Vagina (tissue), 2 donors: ENCODE results near the gene NKG7. TPM values are rescaled to one million over a fixed set of nuclear protein-coding genes. Genes with fewer than 3 reads are reported as not detected.

Source experiments
- DNase-seq, 2 donors: peaks; one replicate each; pipeline ENCODE4 v3.0.0-alpha.2; 2017; ENCODE audit errors: extremely low spot score in 2 of 2
- H3K27ac ChIP-seq: fragments of 200-600 bp; sonication (generic); one replicate; pipeline ENCODE4 v1.5.1; 2019
- H3K27me3 ChIP-seq: fragments of 200-600 bp; sonication (generic); one replicate; pipeline ENCODE4 v1.5.1; 2019
- H3K36me3 ChIP-seq, 2 donors: fragments of 200-600 bp; sonication (generic); one replicate each; pipeline ENCODE4 v1.5.1; 2017 to 2019
- H3K4me1 ChIP-seq: fragments of 200-600 bp; sonication (generic); one replicate; pipeline ENCODE4 v1.5.1; 2019
- H3K4me3 ChIP-seq, 2 donors: fragments of 200-600 bp; sonication (generic); 1 replicate in 1 of 2; 2 replicates in 1 of 2; pipeline ENCODE4 v1.5.1; 2016 to 2019
- H3K9me3 ChIP-seq: fragments of 200-600 bp; sonication (generic); one replicate; pipeline ENCODE4 v1.5.1; 2019
- CTCF ChIP-seq, 3 experiments: fragments of 450-650 bp in 2 of 3; fragments of 200-600 bp in 1 of 3; sonication (generic) in 1 of 3; IDR thresholded peaks; one replicate each; pipeline ENCODE4 v1.5.1; 2017 to 2019; ENCODE audit warnings: antibody characterized with exemption in 3 of 3, mild to moderate bottlenecking in 2 of 3, moderate library complexity in 2 of 3
- POLR2A ChIP-seq, 2 donors: fragments of 450-650 bp; IDR thresholded peaks; one replicate each; pipeline ENCODE4 v1.6.1; 2017; ENCODE audit warnings: antibody characterized with exemption in 2 of 2, mild to moderate bottlenecking in 2 of 2, moderate library complexity in 2 of 2
- POLR2AphosphoS5 ChIP-seq, 2 donors: sonication (generic); formaldehyde crosslinking; IDR thresholded peaks; one replicate each; pipeline ENCODE4 v1.9.0; 2017; ENCODE audit warnings: antibody characterized with exemption in 2 of 2, mild to moderate bottlenecking in 2 of 2, low read depth in 1 of 2; ENCODE audit not compliant: insufficient read depth in 1 of 2
- intact Hi-C: fragments of 100-400 bp; cut with DNase I; formaldehyde crosslinking; loops from one replicate; pipeline ENCODE4 v1.15.1; 2023
- total RNA-seq: library from RNA; depleted of rRNA; stranded (reverse); fragments of >200 nt; gene quantifications from one replicate; pipeline ENCODE4 v1.2.3, GENCODE V29; 2016

NKG7 gene
- total RNA-seq, 1 donor from 2014 or later, result 3.4 TPM

GRCh38 chr19:51359294-51359693 is 13.2 kb downstream of the NKG7 start:
- Histone ChIP-seq H3K27ac (peak overlapping the region; percentile 79), H3K4me1 (peaks cover 38% of the 10 kb centered on the region), H3K9me3 (no peaks in the 10 kb centered on the region), H3K36me3 (no peaks in the 10 kb centered on the region), H3K4me3 (no peak overlapping the region), H3K27me3 (no peaks in the 10 kb centered on the region)
- TF ChIP-seq POLR2AphosphoS5 (IDR thresholded peaks at IDR 0.05; ENCODE audit: insufficient read depth in 1 of 2, low read depth in 1 of 2), result peak in 1 of 2 donors; percentile 65
- TF ChIP-seq POLR2A (IDR thresholded peaks at IDR 0.05), result no peak
- DNase-seq, result no peak
- intact Hi-C loops, result no loop called here

DNA sequence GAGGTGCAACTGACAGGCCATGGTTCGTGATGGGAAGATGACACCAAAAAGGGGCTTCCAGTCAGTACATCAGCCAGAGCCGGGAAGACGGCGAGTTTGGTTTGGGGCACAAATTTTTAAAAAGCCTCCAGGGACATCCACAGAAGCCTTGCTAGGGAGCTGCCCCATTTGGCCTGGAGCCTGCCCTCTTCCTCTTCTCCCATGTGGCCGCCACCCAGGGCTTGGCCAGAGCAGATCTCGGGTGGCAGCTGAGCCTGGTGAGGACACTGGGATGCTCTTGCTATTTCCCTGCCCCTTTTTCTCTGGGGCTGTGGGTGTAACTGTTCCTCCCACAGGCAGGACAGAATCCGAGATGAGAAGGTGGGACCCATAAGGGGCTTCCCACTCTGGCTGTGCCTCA is 14.5 kb downstream of the NKG7 start:
- Histone ChIP-seq H3K27ac (no peak overlapping the region), H3K4me3 (no peak overlapping the region), H3K27me3 (no peaks in the 10 kb centered on the region), H3K4me1 (peaks cover 30% of the 10 kb centered on the region), H3K36me3 (no peaks in the 10 kb centered on the region), H3K9me3 (no peaks in the 10 kb centered on the region)
- DNase-seq, result no peak
- intact Hi-C loops, result no loop called here
- TF ChIP-seq POLR2A (IDR thresholded peaks at IDR 0.05) (no peak), CTCF (IDR thresholded peaks at IDR 0.05) (no peak), POLR2AphosphoS5 (IDR thresholded peaks at IDR 0.05; ENCODE audit: insufficient read depth in 1 of 2, low read depth in 1 of 2) (no peak)

GRCh38 chr19:51356159-51356801 is 16.2 kb downstream of the NKG7 start:
- no peak for DNase-seq
- no peak overlapping the region for H3K4me3 ChIP-seq
- H3K27me3 ChIP-seq, result no peaks in the 10 kb centered on the region
- no peaks in the 10 kb centered on the region for H3K9me3 ChIP-seq
- no peaks in the 10 kb centered on the region for H3K36me3 ChIP-seq
- H3K4me1 ChIP-seq, result peaks cover 22% of the 10 kb centered on the region
- intact Hi-C loops, result no loop called here
- H3K27ac ChIP-seq, result no peak overlapping the region
- TF ChIP-seq POLR2AphosphoS5 (IDR thresholded peaks at IDR 0.05; ENCODE audit: insufficient read depth in 1 of 2, low read depth in 1 of 2), result no peak
- TF ChIP-seq POLR2A (IDR thresholded peaks at IDR 0.05), result no peak
- no peak for TF ChIP-seq CTCF (IDR thresholded peaks at IDR 0.05)

DNA sequence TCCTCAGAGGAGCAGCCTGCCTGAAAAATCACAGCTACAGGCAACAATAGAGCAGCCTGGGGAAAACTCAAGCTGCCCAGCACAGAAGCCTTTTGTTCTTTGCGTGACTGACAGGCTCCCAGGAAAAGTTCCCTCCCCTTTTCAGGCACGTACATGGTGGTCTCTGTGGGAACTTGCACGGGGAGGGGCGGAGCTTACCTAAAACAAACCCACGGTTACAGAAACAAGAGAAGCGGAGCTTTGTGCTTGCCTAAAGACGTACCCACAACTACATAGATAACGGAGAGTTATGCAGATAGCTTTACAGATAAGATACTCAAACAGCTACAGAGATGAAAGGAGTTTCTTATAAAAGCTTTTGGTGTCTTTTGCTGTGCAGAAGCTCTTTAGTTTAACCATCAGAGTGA is 17.7 kb downstream of the NKG7 start:
- DNase-seq, result no peak
- Histone ChIP-seq H3K27ac (no peak overlapping the region), H3K36me3 (no peaks in the 10 kb centered on the region), H3K4me3 (no peak overlapping the region), H3K4me1 (peaks cover 18% of the 10 kb centered on the region), H3K9me3 (no peaks in the 10 kb centered on the region), H3K27me3 (no peaks in the 10 kb centered on the region)
- intact Hi-C loops, result no loop called here
- TF ChIP-seq POLR2AphosphoS5 (IDR thresholded peaks at IDR 0.05; ENCODE audit: insufficient read depth in 1 of 2, low read depth in 1 of 2) (no peak), POLR2A (IDR thresholded peaks at IDR 0.05) (no peak), CTCF (IDR thresholded peaks at IDR 0.05) (no peak)

GRCh38 chr19:51354103-51354741 is 18.2 kb downstream of the NKG7 start:
- no peak for TF ChIP-seq POLR2A (IDR thresholded peaks at IDR 0.05)
- no peak for TF ChIP-seq POLR2AphosphoS5 (IDR thresholded peaks at IDR 0.05; ENCODE audit: insufficient read depth in 1 of 2, low read depth in 1 of 2)
- no peak for TF ChIP-seq CTCF (IDR thresholded peaks at IDR 0.05)
- H3K9me3 ChIP-seq, result no peaks in the 10 kb centered on the region
- no peak for DNase-seq
- no peaks in the 10 kb centered on the region for H3K27me3 ChIP-seq
- H3K36me3 ChIP-seq, result peaks cover 0 to 4% of the 10 kb centered on the region in 2 donors
- no peak overlapping the region for H3K4me3 ChIP-seq
- intact Hi-C loops, result no loop called here
- no peak overlapping the region for H3K27ac ChIP-seq
- peaks cover 13% of the 10 kb centered on the region for H3K4me1 ChIP-seq
